Measurements from ENCODE around the gene ST6GALNAC2.

Gene ST6GALNAC2

GRCh38 chr17:76599694-76600460 lies 14.2 kb upstream of the ST6GALNAC2 start:
- DNase-seq (ENCODE audit: low read depth in 2 of 2): no peak

- DNase-seq (ENCODE audit: low read depth in 2 of 2): no peak
Measured at GRCh38 chr17:76598004-76598439, 12.4 kb upstream of the ST6GALNAC2 start.

DNA sequence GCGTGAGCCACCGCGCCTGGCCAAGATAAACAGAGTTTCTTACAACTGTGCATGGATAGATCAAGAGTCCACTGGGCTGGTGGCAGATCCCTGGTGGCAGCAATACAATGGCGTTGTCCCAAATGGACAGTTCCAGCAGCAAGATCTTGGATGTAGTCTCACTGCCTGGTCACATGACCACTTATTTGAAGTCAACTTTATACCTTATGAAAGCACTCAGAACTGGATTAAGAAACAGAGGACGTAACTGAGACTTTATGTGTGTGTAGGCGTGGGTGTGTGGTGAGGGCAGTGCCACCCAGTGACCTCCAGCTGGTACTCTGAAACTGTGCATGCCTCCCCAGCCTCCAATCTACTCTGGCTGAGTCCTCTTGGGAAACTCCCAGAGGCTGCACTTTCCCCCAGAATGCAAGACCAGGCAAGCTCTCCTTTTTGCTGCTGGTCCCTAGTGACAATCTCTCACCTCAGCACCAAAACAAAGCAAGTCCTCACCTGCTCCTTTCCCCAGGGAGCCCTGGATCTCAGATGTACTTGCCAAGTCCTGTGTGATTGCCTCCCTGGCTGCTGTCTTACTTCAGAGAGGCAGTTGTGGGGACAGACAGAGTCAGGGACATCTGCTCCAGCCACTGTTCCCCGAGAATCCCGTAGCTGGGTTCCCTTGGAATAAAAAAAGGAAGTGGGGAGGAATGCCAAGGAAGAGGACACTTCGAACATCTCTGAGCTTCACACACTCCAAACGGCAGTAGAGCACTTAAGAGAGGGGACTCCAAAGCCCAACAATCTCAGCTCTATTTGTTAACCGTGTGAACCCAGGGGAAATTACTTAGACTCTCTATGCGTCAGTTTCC lies 11.7 kb upstream of the ST6GALNAC2 start:
- DNase-seq (ENCODE audit: low read depth in 2 of 2): no peak

DNA sequence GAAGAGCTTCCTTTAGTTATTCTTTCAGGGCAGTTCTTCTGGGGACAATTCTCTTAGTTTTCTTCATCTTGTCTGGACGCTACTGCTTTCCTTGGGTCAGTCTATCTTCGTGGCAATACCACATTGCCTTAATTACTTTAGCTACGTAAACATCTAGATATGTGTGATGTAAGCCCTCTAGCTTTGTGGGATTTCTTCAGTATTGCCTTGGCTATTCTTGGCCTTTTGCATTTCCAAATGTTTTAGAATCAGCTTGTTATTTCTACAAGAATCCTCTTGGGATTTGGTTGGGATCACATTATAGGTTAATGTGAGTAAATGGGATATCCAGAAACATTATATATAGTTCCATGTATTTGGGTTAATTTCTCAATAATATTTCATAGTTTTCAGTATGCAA lies 9.0 kb upstream of the ST6GALNAC2 start:
- no peak for DNase-seq (ENCODE audit: low read depth in 2 of 2)

GRCh38 chr17:76593959-76594358 lies 8.3 kb upstream of the ST6GALNAC2 start:
- DNase-seq (ENCODE audit: low read depth in 2 of 2): no peak

DNA sequence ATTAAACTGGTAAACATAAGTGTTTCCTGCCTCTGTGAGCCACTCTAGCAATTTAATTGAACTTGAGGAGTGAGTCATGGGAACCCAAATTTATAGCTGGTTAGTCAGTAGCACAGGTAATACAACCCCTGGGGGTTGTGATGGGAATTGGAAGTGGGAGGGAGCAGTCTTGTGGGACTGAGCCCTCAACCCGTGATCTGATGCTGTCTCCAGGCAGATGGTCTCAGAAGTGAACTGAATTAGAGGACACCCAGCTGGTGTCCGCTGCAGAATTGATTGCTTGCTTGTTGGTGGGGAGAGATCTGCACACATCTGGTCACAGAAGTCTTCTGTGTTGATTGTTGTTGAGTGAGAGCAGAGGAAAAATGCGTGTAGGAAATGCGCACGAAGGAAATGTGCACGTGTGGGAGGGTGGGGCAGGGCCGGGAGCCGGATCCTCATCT lies 7.7 kb upstream of the ST6GALNAC2 start:
- no peak for DNase-seq (ENCODE audit: low read depth in 2 of 2)

DNA sequence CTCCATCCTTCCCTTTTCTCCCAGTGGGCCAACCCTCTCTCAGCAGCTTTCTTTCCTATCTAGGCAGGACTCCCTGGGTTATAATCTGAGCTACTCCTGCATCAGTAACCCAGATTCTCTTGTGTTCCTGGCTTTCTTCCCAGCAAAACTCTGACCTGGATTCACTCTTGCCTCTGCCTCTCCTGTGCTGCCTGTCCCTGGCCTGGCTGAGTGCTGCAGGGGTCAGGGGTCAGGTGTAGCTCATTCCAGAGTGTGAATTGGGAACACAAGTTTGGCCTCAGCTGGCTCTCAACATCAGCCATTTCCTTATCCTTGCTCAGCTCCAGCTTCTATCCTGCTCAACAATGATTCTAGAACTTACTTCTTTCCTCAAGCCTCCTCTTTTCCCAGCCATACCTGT lies 2.5 kb upstream of the ST6GALNAC2 start:
- DNase-seq (ENCODE audit: low read depth in 2 of 2): no peak

DNA sequence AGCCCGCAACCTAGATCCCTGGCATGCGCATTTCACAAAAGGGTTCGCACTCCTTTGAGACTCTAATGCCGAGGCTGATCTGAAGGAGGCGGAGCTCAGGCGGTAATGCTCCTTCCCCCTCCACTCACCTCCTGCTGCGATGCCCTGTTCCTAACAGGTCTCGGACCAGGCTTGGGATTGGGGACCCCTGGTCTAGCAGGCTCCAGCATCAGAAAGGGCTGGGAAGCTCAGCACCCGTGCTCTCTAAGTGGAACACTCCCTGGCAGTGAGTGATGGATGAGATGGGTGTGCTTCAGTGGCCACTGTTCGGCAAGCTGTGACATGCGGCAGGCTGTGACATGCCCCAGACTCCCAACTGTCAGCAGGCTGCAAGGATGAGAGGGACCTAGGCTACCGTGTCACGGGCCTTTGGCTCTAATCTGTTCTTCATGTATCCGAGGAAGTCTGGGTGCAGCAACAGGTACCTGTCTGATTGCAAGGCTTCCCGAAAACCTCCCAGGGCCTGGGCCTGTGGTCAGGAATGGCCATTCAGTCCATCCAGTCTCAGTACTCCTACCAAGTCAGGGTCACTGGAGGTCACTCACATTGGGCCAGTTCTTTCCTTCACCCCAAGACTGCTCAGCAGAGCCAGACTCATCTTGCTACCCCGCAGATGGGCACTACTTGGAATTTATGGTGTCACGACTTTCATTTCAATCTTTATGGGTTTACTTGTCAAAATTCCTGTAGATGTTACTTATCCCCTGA lies 1.3 kb upstream of the ST6GALNAC2 start:
- DNase-seq (ENCODE audit: low read depth in 2 of 2): no peak

GRCh38 chr17:76585033-76585648 lies 519 bp downstream of the ST6GALNAC2 start:
- DNase-seq (ENCODE audit: low read depth in 2 of 2): no peak

DNA sequence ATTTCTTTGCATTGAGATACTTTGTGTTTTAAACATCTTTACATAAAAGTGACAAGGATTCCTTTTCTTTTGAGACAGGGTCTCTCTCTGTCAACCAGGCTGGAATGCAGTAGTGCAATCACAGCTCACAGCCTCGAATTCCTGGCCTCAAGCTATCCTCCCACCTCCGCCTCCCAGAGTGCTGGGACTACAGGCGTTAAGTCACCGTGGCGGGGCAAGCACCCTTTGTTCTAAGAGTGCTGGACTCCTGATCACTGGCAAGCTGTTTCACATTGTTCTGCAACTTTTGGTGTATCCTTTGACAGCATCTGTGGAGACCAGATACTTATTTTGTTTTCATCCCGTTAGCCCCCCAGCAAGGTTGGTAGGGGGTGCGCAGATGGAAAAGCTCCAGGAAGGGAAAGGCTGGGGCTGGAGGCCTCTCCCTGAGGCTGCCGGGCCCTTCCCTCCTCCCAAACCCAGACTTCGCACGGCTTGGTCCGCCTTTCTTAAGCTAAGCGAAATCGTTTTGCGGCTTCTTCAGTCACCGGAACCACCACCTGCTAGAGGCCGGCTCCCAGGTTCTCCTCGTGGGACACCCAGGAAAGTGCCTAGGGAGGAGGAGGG lies 1.1 kb downstream of the ST6GALNAC2 start:
- DNase-seq (ENCODE audit: low read depth in 2 of 2): no peak

DNA sequence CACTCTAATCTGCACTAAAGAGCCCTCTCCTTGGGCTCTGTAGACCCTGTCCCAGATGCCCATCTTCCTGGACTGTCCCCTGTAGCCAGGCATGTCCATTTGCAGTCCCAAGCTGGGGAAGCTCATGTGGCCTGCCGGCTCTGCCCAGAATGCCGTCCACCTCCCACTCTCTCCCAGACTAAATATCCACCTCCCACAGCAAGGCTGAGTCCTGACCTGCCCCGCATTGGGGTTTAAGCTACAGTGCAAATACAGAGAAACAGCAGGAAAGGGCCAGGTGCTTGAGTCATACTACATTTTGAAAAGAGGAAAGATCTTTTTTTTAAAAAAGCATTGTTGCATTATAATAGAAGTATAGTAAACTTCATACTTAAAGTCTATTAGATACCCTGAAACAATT lies 3.0 kb downstream of the ST6GALNAC2 start:
- DNase-seq (ENCODE audit: low read depth in 2 of 2): no peak

DNA sequence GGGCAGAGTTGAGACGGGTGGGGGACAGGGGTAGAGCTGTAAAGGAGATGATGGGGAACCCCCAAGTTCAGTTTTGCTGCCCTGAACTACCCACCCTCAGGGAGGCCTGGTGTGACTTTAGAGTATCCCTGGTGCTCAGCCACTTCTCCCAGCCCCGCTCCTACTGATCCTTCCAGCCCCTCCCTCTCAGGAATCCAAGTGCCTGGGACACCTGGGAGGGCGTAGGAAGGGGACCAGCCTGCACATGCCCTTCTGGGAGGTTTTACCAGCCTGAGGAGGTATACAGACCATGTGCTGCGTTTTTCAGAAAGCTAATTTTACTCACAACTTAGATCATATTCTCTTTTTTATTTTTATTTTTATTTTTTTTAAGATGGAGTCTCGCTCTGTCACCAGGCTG lies 4.1 kb downstream of the ST6GALNAC2 start:
- DNase-seq (ENCODE audit: low read depth in 2 of 2): no peak

GRCh38 chr17:76579281-76579680 lies 6.4 kb downstream of the ST6GALNAC2 start:
- no peak for DNase-seq (ENCODE audit: low read depth in 2 of 2)

DNA sequence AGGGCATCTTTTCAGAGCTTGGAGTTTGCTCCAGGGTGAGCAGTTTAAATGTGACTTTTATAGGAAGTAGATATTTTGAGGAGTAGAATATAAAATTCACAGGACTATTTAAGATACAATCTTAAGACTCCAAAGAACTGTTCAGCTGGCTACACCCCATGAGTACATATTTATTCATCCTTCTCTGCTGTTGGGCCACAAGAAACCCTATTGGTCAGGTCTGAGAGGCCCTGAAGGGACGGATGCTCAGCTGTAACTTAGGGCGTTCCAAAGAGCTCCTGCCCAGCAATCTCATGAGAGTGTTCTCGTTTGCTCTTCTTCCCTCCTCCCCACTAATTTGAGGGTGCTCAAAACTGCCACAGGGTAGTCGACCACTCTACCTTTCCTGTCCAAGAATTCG lies 7.3 kb downstream of the ST6GALNAC2 start:
- DNase-seq (ENCODE audit: low read depth in 2 of 2): no peak

- DNase-seq (ENCODE audit: low read depth in 2 of 2): no peak
Measured at GRCh38 chr17:76577876-76578275, 7.8 kb downstream of the ST6GALNAC2 start.

GRCh38 chr17:76576189-76576588 lies 9.5 kb downstream of the ST6GALNAC2 start:
- no peak for DNase-seq (ENCODE audit: low read depth in 2 of 2)

GRCh38 chr17:76575570-76575969 lies 10.1 kb downstream of the ST6GALNAC2 start:
- DNase-seq (ENCODE audit: low read depth in 2 of 2): no peak

GRCh38 chr17:76574166-76574565 lies 11.5 kb downstream of the ST6GALNAC2 start:
- DNase-seq (ENCODE audit: low read depth in 2 of 2): no peak

GRCh38 chr17:76573096-76573495 lies 12.6 kb downstream of the ST6GALNAC2 start:
- DNase-seq (ENCODE audit: low read depth in 2 of 2): no peak

DNA sequence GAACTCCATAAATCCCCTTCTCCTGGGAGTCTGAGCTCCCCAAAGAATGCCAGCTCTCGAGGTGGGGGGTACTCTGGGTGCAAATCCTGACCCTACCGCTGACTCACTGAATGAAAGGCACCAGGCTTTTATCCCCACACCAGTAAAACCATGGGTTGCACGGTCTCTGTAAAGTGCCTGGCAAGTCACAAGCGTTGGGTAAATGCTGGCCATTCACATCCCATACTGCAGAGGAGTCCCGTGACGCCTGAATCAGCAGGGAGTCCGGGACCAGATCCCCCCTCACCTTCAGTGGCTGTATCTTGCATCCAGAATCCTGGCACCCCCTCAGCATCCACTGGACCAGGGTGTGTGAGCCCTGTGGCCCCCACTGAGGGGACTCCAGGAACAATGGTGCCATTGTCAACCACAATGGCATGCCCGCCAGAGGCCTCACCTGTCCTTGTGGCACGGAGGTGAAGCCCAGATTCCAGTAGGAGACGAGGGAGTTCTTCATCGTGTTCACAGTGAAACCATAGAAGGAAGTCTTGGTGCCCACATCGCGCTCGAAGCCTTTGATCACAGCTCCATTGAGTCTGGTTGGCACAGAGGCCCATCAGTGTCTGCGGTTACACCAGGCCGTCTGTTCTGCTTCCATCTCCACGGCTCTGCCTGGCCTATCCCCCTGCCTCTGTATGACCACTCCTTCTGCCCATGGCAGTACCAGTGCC lies 13.3 kb downstream of the ST6GALNAC2 start:
- no peak for DNase-seq (ENCODE audit: low read depth in 2 of 2)
